Mesenchymal stem cell (in vitro differentiated cells and primary cell): ENCODE measurements around the gene GNB4.

Experiments
- DNase-seq: peaks from one replicate; pipeline ENCODE4 v3.0.0-alpha.2; 2013
- H2AFZ ChIP-seq: one replicate; pipeline ENCODE4 v1.6.1; 2013; ENCODE audit warnings: low read depth, mild to moderate bottlenecking, control low read depth, inconsistent platforms, low read length, moderate library complexity
- H2AK5ac ChIP-seq: 2 replicates; pipeline ENCODE4 v1.6.1; 2013; ENCODE audit warnings: low read length, moderate library complexity, mild to moderate bottlenecking, inconsistent platforms; ENCODE audit not compliant: severe bottlenecking
- H2BK120ac ChIP-seq: one replicate; pipeline ENCODE4 v1.6.1; 2013; ENCODE audit warnings: low read depth, mild to moderate bottlenecking, inconsistent platforms, low read length, moderate library complexity
- H2BK12ac ChIP-seq, 2 experiments: one replicate each; pipeline ENCODE4 v1.6.1; 2013; ENCODE audit warnings: inconsistent platforms in 2 of 2, low read length in 2 of 2, mild to moderate bottlenecking in 2 of 2, moderate library complexity in 2 of 2, control low read depth in 1 of 2
- H2BK15ac ChIP-seq: one replicate; pipeline ENCODE4 v1.6.1; 2013; ENCODE audit warnings: mild to moderate bottlenecking, low read depth, inconsistent platforms; ENCODE audit not compliant: poor library complexity, severe bottlenecking
- H2BK5ac ChIP-seq: 2 replicates; pipeline ENCODE4 v1.6.1; 2013; ENCODE audit warnings: low read depth, mild to moderate bottlenecking, low read length, control low read depth, inconsistent platforms; ENCODE audit not compliant: poor library complexity, severe bottlenecking
- H3K14ac ChIP-seq, 2 experiments: one replicate each; pipeline ENCODE4 v1.6.1; 2013; ENCODE audit warnings: inconsistent platforms in 2 of 2, low read length in 2 of 2, control low read depth in 1 of 2, mild to moderate bottlenecking in 1 of 2, moderate library complexity in 1 of 2
- H3K18ac ChIP-seq, 2 experiments: one replicate each; pipeline ENCODE4 v1.6.1; 2013; ENCODE audit warnings: inconsistent platforms in 2 of 2, low read length in 2 of 2, control low read depth in 1 of 2, low read depth in 1 of 2, mild to moderate bottlenecking in 1 of 2
- H3K23ac ChIP-seq, 2 experiments: one replicate each; pipeline ENCODE4 v1.6.1; 2013; ENCODE audit warnings: inconsistent platforms in 2 of 2, low read length in 2 of 2, mild to moderate bottlenecking in 2 of 2, moderate library complexity in 2 of 2, control low read depth in 1 of 2
- H3K27ac ChIP-seq: 2 replicates; pipeline ENCODE4 v1.5.1; 2013; ENCODE audit warnings: mild to moderate bottlenecking, moderate library complexity, low read length, control low read depth, inconsistent platforms; ENCODE audit not compliant: poor library complexity, severe bottlenecking
- H3K27me3 ChIP-seq, 2 experiments: 2 replicates each; pipeline versions ENCODE4 v1.6.1 to v1.7.0; 2013; ENCODE audit warnings: low read length in 2 of 2, mild to moderate bottlenecking in 2 of 2, moderate library complexity in 2 of 2, control low read depth in 1 of 2, inconsistent platforms in 1 of 2; ENCODE audit not compliant: control insufficient read depth in 1 of 2, insufficient read depth in 1 of 2
- H3K36me3 ChIP-seq, 2 experiments: 2 replicates each; pipeline versions ENCODE4 v1.6.1 to v1.7.0; 2013; ENCODE audit warnings: low read length in 2 of 2, control low read depth in 1 of 2, inconsistent platforms in 1 of 2, low read depth in 1 of 2, mild to moderate bottlenecking in 1 of 2; ENCODE audit not compliant: insufficient read depth in 2 of 2, control insufficient read depth in 1 of 2
- H3K4ac ChIP-seq, 2 experiments: one replicate each; pipeline ENCODE4 v1.6.1; 2013; ENCODE audit warnings: inconsistent platforms in 2 of 2, low read length in 2 of 2, mild to moderate bottlenecking in 2 of 2, moderate library complexity in 2 of 2, control low read depth in 1 of 2, low read depth in 1 of 2
- H3K4me1 ChIP-seq: 2 replicates; pipeline ENCODE4 v1.6.1; 2013; ENCODE audit warnings: low read depth, low read length, control low read depth; ENCODE audit not compliant: control insufficient read depth, insufficient read depth
- H3K4me2 ChIP-seq: 2 replicates; pipeline ENCODE4 v1.6.1; 2013; ENCODE audit warnings: low read length, mild to moderate bottlenecking, inconsistent platforms; ENCODE audit not compliant: poor library complexity, severe bottlenecking
- H3K4me3 ChIP-seq, 2 experiments: 2 replicates each; pipeline versions ENCODE4 v1.5.1 to v1.7.0; 2013; ENCODE audit warnings: low read length in 2 of 2, mild to moderate bottlenecking in 2 of 2, control low read depth in 1 of 2, low read depth in 1 of 2; ENCODE audit not compliant: insufficient read depth in 1 of 2
- H3K79me1 ChIP-seq: replicated peaks from 2 replicates; pipeline ENCODE4 v1.6.1; 2013; ENCODE audit warnings: mild to moderate bottlenecking, control low read depth, low read length, inconsistent platforms; ENCODE audit not compliant: poor library complexity, severe bottlenecking
- H3K9ac ChIP-seq: 2 replicates; pipeline ENCODE4 v1.7.0; 2013; ENCODE audit warnings: mild to moderate bottlenecking, low read length, moderate library complexity
- H3K9me3 ChIP-seq: 2 replicates; pipeline ENCODE4 v1.7.0; 2013; ENCODE audit warnings: mild to moderate bottlenecking, low read length; ENCODE audit not compliant: control insufficient read depth
- H4K8ac ChIP-seq: one replicate; pipeline ENCODE4 v1.6.1; 2013; ENCODE audit warnings: inconsistent platforms, mild to moderate bottlenecking, low read length, moderate library complexity
- H4K91ac ChIP-seq: one replicate; pipeline ENCODE4 v1.6.1; 2013; ENCODE audit warnings: mild to moderate bottlenecking, low read length, inconsistent platforms
- WGBS: methylation state at CpG from one replicate; pipeline ENCODE4 v1.1.7; 2013; ENCODE audit warnings: mixed read lengths; 5-methylcytosine and 5-hydroxymethylcytosine counted together

The GNB4 gene

GRCh38 chr3:179455954-179456353, 4.7 kb upstream of the GNB4 start:
- H2BK12ac ChIP-seq = no peak overlapping the region
- H3K18ac ChIP-seq = no peak overlapping the region
- H2BK15ac ChIP-seq = no peak overlapping the region
- 96% methylated on average over 6 of the region's 6 CpGs for WGBS
- H3K79me1 ChIP-seq = no peaks in the 10 kb centered on the region
- H3K27me3 ChIP-seq = peaks cover 0 to 3% of the 10 kb centered on the region in 2 experiments
- no peak overlapping the region for H3K23ac ChIP-seq
- H3K27ac ChIP-seq = no peak overlapping the region
- no peak overlapping the region for H4K91ac ChIP-seq
- no peak overlapping the region for H2BK5ac ChIP-seq
- H2AK5ac ChIP-seq = no peak overlapping the region
- no peak overlapping the region for H3K4ac ChIP-seq
- H4K8ac ChIP-seq = no peak overlapping the region
- no peak overlapping the region for H3K4me3 ChIP-seq
- no peak overlapping the region for H2BK120ac ChIP-seq
- H3K36me3 ChIP-seq = no peaks in the 10 kb centered on the region
- no peak overlapping the region for H2AFZ ChIP-seq
- no peak overlapping the region for H3K4me2 ChIP-seq
- DNase-seq = no peak
- H3K4me1 ChIP-seq = no peaks in the 10 kb centered on the region
- H3K9ac ChIP-seq = no peak overlapping the region
- H3K14ac ChIP-seq = no peak overlapping the region
- H3K9me3 ChIP-seq = no peaks in the 10 kb centered on the region

GRCh38 chr3:179454887-179455286, 3.6 kb upstream of the GNB4 start:
- Histone ChIP-seq H3K36me3 (no peaks in the 10 kb centered on the region), H3K4ac (no peak overlapping the region), H3K9me3 (no peaks in the 10 kb centered on the region), H3K9ac (no peak overlapping the region), H3K4me1 (no peaks in the 10 kb centered on the region), H2AK5ac (no peak overlapping the region), H2BK15ac (no peak overlapping the region), H2BK12ac (no peak overlapping the region), H3K4me3 (no peak overlapping the region), H2AFZ (no peak overlapping the region), H3K79me1 (no peaks in the 10 kb centered on the region), H2BK5ac (no peak overlapping the region), H3K23ac (no peak overlapping the region), H4K8ac (no peak overlapping the region), H3K14ac (no peak overlapping the region), H4K91ac (no peak overlapping the region), H2BK120ac (no peak overlapping the region), H3K18ac (no peak overlapping the region), H3K27me3 (peaks cover 0 to 3% of the 10 kb centered on the region in 2 experiments), H3K4me2 (no peak overlapping the region), H3K27ac (no peak overlapping the region)
- peak; percentile 51 for DNase-seq
- 8% methylated on average over 1 of the region's 1 CpG for WGBS

DNA sequence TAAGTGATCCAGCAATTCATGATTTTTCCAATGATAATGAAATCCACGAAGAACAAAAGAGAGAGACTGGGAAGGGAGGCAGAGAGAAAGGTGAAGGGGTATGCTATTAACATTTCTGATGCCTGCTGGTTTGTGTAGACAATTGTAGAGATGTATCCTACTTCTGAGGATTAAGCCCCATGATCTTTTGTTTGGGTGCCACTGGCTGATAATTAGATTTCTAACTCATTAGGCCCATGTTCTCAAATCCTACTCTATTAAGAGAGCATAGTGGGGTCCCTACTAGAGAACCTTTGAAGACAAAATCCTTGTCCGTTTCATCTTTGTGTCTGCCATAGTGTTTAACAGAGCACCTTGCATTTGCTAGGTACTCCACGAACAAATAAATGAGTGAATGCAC, 2.7 kb upstream of the GNB4 start:
- Histone ChIP-seq H3K18ac (no peak overlapping the region), H4K91ac (no peak overlapping the region), H2BK120ac (no peak overlapping the region), H2AK5ac (no peak overlapping the region), H3K79me1 (no peaks in the 10 kb centered on the region), H3K27me3 (peaks cover 0 to under 1% of the 10 kb centered on the region in 2 experiments), H3K36me3 (no peaks in the 10 kb centered on the region), H3K4me3 (no peak overlapping the region), H4K8ac (no peak overlapping the region), H3K9ac (no peak overlapping the region), H3K4ac (no peak overlapping the region), H3K23ac (no peak overlapping the region), H3K27ac (no peak overlapping the region), H2BK15ac (no peak overlapping the region), H2BK5ac (no peak overlapping the region), H3K14ac (no peak overlapping the region), H2BK12ac (no peak overlapping the region), H2AFZ (no peak overlapping the region), H3K9me3 (no peaks in the 10 kb centered on the region), H3K4me2 (no peak overlapping the region), H3K4me1 (no peaks in the 10 kb centered on the region)
- no peak for DNase-seq
- WGBS = 89% methylated on average over 2 of the region's 3 CpGs

DNA sequence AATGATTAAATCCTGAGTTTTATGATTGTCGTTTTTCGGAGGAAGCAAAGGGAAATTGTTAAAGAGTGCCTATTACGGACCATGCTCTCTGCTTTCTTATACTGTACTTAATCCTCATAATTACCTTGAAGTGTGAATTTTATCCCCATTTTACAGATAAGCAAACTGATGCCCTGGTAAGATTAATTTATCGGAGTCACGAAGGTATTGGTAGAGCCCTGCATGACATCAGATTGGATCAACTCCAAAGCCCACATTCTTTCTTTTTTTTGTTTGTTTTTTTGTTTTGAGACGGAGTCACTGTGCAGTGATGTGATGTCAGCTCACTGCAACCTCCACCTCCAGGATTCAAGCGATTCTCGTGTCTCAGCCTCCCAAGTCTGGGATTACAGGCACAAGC, 1.6 kb upstream of the GNB4 start:
- no peak overlapping the region for H3K27ac ChIP-seq
- no peak overlapping the region for H2BK5ac ChIP-seq
- no peak overlapping the region for H3K9ac ChIP-seq
- DNase-seq = no peak
- no peaks in the 10 kb centered on the region for H3K79me1 ChIP-seq
- no peak overlapping the region for H2BK120ac ChIP-seq
- no peak overlapping the region for H3K18ac ChIP-seq
- no peaks in the 10 kb centered on the region for H3K27me3 ChIP-seq
- no peak overlapping the region for H3K14ac ChIP-seq
- H2BK12ac ChIP-seq = no peak overlapping the region
- no peaks in the 10 kb centered on the region for H3K36me3 ChIP-seq
- H3K4me2 ChIP-seq = no peak overlapping the region
- no peak overlapping the region for H3K23ac ChIP-seq
- H3K9me3 ChIP-seq = no peaks in the 10 kb centered on the region
- WGBS = 94% methylated on average over 6 of the region's 8 CpGs
- no peak overlapping the region for H2AFZ ChIP-seq
- no peak overlapping the region for H3K4ac ChIP-seq
- no peak overlapping the region for H4K91ac ChIP-seq
- no peak overlapping the region for H4K8ac ChIP-seq
- no peak overlapping the region for H3K4me3 ChIP-seq
- no peak overlapping the region for H2AK5ac ChIP-seq
- no peak overlapping the region for H2BK15ac ChIP-seq
- no peaks in the 10 kb centered on the region for H3K4me1 ChIP-seq
